GM23248 (cell line): ENCODE measurements around the gene MTA3.

Source experiments
- EZH2 ChIP-seq: fragments of 200-600 bp; sonication (generic); IDR thresholded peaks from 2 replicates; pipeline ENCODE4 v1.6.1; 2018; ENCODE audit warnings: antibody characterized with exemption, mild to moderate bottlenecking; ENCODE audit not compliant: insufficient read depth, poor library complexity, severe bottlenecking
- EZH2phosphoT487 ChIP-seq: fragments of 200-600 bp; sonication (generic); IDR thresholded peaks from 2 replicates; pipeline ENCODE4 v1.6.1; 2018; ENCODE audit warnings: antibody characterized with exemption, moderate library complexity, mild to moderate bottlenecking, low read depth; ENCODE audit not compliant: insufficient read depth

- no peak for TF ChIP-seq EZH2
- TF ChIP-seq EZH2phosphoT487 = no peak
Observed at GRCh38 chr2:42607101-42607637, 38.7 kb downstream of the MTA3 start.
